K562 (cell line): ENCODE measurements around the gene ZNF584. TPM values are rescaled to one million over a fixed set of nuclear protein-coding genes. Genes with fewer than 3 reads are reported as not detected.

ENCODE experiments used
- HDAC1 ChIP-seq, 2 experiments: fragments of 450-650 bp; IDR thresholded peaks; 2 replicates each; pipeline ENCODE4 v1.6.1; 2016 to 2017; ENCODE audit warnings: inconsistent platforms in 1 of 2, mild to moderate bottlenecking in 1 of 2, moderate library complexity in 1 of 2
- HMG20B ChIP-seq: fragments of 250-450 bp; sonication (Bioruptor Pico); IDR thresholded peaks from 2 replicates; pipeline ENCODE4 v1.5.0; 2021; ENCODE audit warnings: mild to moderate bottlenecking
- JUNB ChIP-seq: fragments of 450-650 bp; formaldehyde crosslinking; conservative IDR thresholded peaks from 2 replicates; pipeline ENCODE4 v1.4.0; 2020; ENCODE audit warnings: mild to moderate bottlenecking
- MGA ChIP-seq: fragments of 450-650 bp; IDR thresholded peaks from 2 replicates; pipeline ENCODE4 v1.6.1; 2016; ENCODE audit warnings: mild to moderate bottlenecking, moderate library complexity
- VEZF1 ChIP-seq: fragments of 200-800 bp; sonication (Bioruptor generic); IDR thresholded peaks from 2 replicates; pipeline ENCODE4 v1.6.1; 2017; ENCODE audit warnings: missing genetic modification characterization, missing compliant biosample characterization
- ZNF583 ChIP-seq: fragments of 250-450 bp; sonication (Bioruptor Pico); IDR thresholded peaks from 2 replicates; pipeline ENCODE4 v1.4.0; 2020
- polyA plus RNA-seq, 8 experiments: library from polyadenylated mRNA; depleted of rRNA in 4 of 8; stranded (reverse) in 5 of 8; unstranded in 3 of 8; fragments of >200 nt; fragmentation: Nextera tagmentation in 2 of 8; fragmentation: Illumina TruSeq in 1 of 8; extraction: Ambion mirVana in 2 of 8; extraction: Trizol in 1 of 8; gene quantifications; 2 replicates each; pipeline versions ENCODE4 v1.2.1 to v1.2.3, GENCODE V29; 2011 to 2014; ENCODE audit warnings: inconsistent platforms in 1 of 8, missing spikeins in 1 of 8
- total RNA-seq, 7 experiments: library from RNA; depleted of rRNA in 6 of 7; stranded (reverse); fragments of >200 nt in 6 of 7; fragmentation: Illumina TruSeq in 2 of 7; extraction: Trizol in 2 of 7; gene quantifications; 2 replicates each; pipeline versions ENCODE4 v1.2.1 to v1.2.3, GENCODE V29; 2011 to 2021; ENCODE audit warnings: low replicate concordance in 1 of 7
- TF ChIP-seq, protein P1 (sequence below): sonication (generic); formaldehyde crosslinking; IDR thresholded peaks from 2 replicates; pipeline ENCODE4 v1.8.0; 2023; ENCODE audit warnings: mild to moderate bottlenecking, missing genetic modification reagents

The ZNF584 gene
- total and polyA plus RNA-seq, 9 of the 15 experiments (the other 6 are each of a cell fraction or from before 2014, with no cell fraction given): 5.8 to 43.4 (median 24.6) TPM

DNA sequence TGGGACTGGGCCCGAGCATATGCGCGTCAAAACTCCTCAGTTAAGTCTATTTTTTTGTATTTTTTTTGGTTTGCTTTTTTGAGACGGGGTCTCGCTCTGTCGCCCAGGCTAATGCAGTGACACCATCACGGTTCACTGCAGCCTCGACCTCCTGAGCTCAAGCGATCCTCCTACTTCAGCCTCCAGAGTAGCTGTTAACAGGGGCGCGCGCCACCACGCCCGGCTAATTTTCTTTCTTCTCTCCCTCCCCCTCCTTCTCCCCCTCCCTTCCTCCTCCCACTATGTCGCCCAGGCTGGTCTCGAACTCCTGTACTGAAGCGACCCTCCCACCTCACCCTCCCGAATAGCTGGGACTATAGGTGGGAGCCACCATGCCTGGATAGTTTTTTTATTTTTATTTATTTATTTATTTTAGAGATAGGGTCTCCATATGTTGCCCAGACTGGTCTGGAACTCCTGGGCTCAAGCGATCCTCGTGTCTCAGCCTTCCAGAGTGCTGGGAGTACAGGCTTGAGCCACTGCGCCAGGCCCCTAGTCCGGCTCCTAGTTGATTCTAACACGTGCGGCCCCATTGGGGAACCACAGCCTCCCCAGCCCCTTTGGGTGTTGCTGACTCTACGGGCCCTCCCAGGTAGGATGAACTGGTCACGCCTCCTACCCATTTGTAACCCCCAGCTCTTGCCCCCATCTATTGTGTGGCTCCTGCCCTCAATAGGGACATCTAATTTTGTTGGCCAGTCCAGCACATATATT lies 26.8 kb upstream of the ZNF584 start (continued):
- TF ChIP-seq, protein P1, sequence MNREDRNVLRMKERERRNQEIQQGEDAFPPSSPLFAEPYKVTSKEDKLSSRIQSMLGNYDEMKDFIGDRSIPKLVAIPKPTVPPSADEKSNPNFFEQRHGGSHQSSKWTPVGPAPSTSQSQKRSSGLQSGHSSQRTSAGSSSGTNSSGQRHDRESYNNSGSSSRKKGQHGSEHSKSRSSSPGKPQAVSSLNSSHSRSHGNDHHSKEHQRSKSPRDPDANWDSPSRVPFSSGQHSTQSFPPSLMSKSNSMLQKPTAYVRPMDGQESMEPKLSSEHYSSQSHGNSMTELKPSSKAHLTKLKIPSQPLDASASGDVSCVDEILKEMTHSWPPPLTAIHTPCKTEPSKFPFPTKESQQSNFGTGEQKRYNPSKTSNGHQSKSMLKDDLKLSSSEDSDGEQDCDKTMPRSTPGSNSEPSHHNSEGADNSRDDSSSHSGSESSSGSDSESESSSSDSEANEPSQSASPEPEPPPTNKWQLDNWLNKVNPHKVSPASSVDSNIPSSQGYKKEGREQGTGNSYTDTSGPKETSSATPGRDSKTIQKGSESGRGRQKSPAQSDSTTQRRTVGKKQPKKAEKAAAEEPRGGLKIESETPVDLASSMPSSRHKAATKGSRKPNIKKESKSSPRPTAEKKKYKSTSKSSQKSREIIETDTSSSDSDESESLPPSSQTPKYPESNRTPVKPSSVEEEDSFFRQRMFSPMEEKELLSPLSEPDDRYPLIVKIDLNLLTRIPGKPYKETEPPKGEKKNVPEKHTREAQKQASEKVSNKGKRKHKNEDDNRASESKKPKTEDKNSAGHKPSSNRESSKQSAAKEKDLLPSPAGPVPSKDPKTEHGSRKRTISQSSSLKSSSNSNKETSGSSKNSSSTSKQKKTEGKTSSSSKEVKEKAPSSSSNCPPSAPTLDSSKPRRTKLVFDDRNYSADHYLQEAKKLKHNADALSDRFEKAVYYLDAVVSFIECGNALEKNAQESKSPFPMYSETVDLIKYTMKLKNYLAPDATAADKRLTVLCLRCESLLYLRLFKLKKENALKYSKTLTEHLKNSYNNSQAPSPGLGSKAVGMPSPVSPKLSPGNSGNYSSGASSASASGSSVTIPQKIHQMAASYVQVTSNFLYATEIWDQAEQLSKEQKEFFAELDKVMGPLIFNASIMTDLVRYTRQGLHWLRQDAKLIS (CRISPR knock-in tag): no peak
- TF ChIP-seq ZNF583 (CRISPR knock-in tag): no peak
- TF ChIP-seq HDAC1 (IDR thresholded peaks at IDR 0.05): peak in 1 of 2 experiments; percentile 45; a peak in 2 of 4 replicates
- TF ChIP-seq JUNB: no peak
- peak; percentile 22; the same call in 1 of the 2 replicates for TF ChIP-seq MGA
- TF ChIP-seq HMG20B (CRISPR knock-in tag): no peak
- peak; percentile 62 for TF ChIP-seq VEZF1 (CRISPR knock-in tag)
